Activated CD8-positive, alpha-beta memory T cell treated with anti-CD3 and anti-CD28 coated beads, Interleukin-2, amount 10 ng/mL, durations not matched to agents 7 days and 5 days (primary cell): ENCODE measurements around the gene GAK. TPM values are rescaled to one million over a fixed set of nuclear protein-coding genes. Genes with fewer than 3 reads are reported as not detected.

Experiments used
- ATAC-seq: fragments of 150-1000 bp; cut with Tn5 transposase; one replicate; pipeline ENCODE4 v1.10.0; 2021; ENCODE audit warnings: moderate library complexity
- CTCF ChIA-PET: fragments of 350-600 bp; sonication (Branson Sonifier 250); formaldehyde crosslinking; loops from one replicate; lab custom pipeline; 2021; ENCODE audit warnings: antibody characterized with exemption; lab: Charles Lee
- DNase-seq: peaks from one replicate; pipeline ENCODE4 v3.0.0-alpha.2; 2020
- H3K27ac Mint-ChIP-seq: one replicate; pipeline ENCODE4 v1.8.0; 2021; ENCODE audit warnings: mild to moderate bottlenecking, mixed read lengths
- H3K27me3 Mint-ChIP-seq: one replicate; pipeline ENCODE4 v1.8.0; 2021; ENCODE audit warnings: mixed read lengths
- H3K36me3 Mint-ChIP-seq: one replicate; pipeline ENCODE4 v1.8.0; 2021; ENCODE audit warnings: mild to moderate bottlenecking, mixed read lengths
- H3K4me1 Mint-ChIP-seq: one replicate; pipeline ENCODE4 v1.8.0; 2021; ENCODE audit warnings: mixed read lengths
- H3K4me3 Mint-ChIP-seq: one replicate; pipeline ENCODE4 v1.8.0; 2021; ENCODE audit warnings: mild to moderate bottlenecking, moderate library complexity, mixed read lengths
- H3K9me3 Mint-ChIP-seq: one replicate; pipeline ENCODE4 v1.8.0; 2022; ENCODE audit warnings: low read depth, mixed read lengths
- total RNA-seq, 2 experiments: library from RNA; stranded (reverse); gene quantifications; one replicate each; pipeline ENCODE4 v1.2.3, GENCODE V29; 2021

Gene GAK
- total RNA-seq, 2 experiments from 2014 or later: 152 to 176 TPM

GRCh38 chr4:884259-884658 is 47.9 kb downstream of the GAK start:
- DNase-seq: no peak
- peaks cover 26% of the 10 kb centered on the region for H3K36me3 Mint-ChIP-seq
- H3K9me3 Mint-ChIP-seq: peaks cover 9% of the 10 kb centered on the region
- no peak overlapping the region for H3K27ac Mint-ChIP-seq
- CTCF ChIA-PET: no interaction called here
- H3K27me3 Mint-ChIP-seq: no peaks in the 10 kb centered on the region
- H3K4me1 Mint-ChIP-seq: peaks cover 14% of the 10 kb centered on the region
- ATAC-seq: no peak
- H3K4me3 Mint-ChIP-seq: no peak overlapping the region

- H3K4me1 Mint-ChIP-seq: peaks cover 21% of the 10 kb centered on the region
- DNase-seq: no peak
- no peak for ATAC-seq
- H3K36me3 Mint-ChIP-seq: peaks cover 24% of the 10 kb centered on the region
- no peaks in the 10 kb centered on the region for H3K27me3 Mint-ChIP-seq
- CTCF ChIA-PET: interaction anchor here (1.5 kb wide), 1 partner anchor 9 kb away, joined by 3 read pairs; no protein-coding TSS in a partner anchor
- H3K9me3 Mint-ChIP-seq: peaks cover 9% of the 10 kb centered on the region
- H3K4me3 Mint-ChIP-seq: no peak overlapping the region
- H3K27ac Mint-ChIP-seq: no peak overlapping the region
These were observed 48.6 kb downstream of the GAK start for GRCh38 chr4:883377-884095.

GRCh38 chr4:882646-883045 is 49.5 kb downstream of the GAK start:
- CTCF ChIA-PET: interaction anchor here (1.5 kb wide), 1 partner anchor 10 kb away, joined by 3 read pairs; no protein-coding TSS in a partner anchor

GRCh38 chr4:881709-882108 is 50.4 kb downstream of the GAK start:
- Mint-ChIP-seq H3K27me3 (no peaks in the 10 kb centered on the region), H3K9me3 (no peaks in the 10 kb centered on the region), H3K27ac (no peak overlapping the region), H3K4me3 (no peak overlapping the region), H3K36me3 (peaks cover 14% of the 10 kb centered on the region), H3K4me1 (peaks cover 25% of the 10 kb centered on the region)
- DNase-seq (no peak), ATAC-seq (no peak)
- CTCF ChIA-PET: no interaction called here

More at GRCh38 chr4:882646-883045, 49.5 kb downstream of the GAK start:
- Mint-ChIP-seq H3K36me3 (peaks cover 19% of the 10 kb centered on the region), H3K27ac (no peak overlapping the region), H3K27me3 (no peaks in the 10 kb centered on the region), H3K4me3 (no peak overlapping the region), H3K9me3 (peaks cover 7% of the 10 kb centered on the region), H3K4me1 (peaks cover 25% of the 10 kb centered on the region)
- ATAC-seq (no peak), DNase-seq (no peak)

GRCh38 chr4:880684-881405 is 51.3 kb downstream of the GAK start:
- Mint-ChIP-seq H3K4me3 (no peak overlapping the region), H3K27ac (peak overlapping the region; percentile 93), H3K27me3 (no peaks in the 10 kb centered on the region), H3K36me3 (peaks cover 18% of the 10 kb centered on the region), H3K4me1 (peaks cover 25% of the 10 kb centered on the region), H3K9me3 (no peaks in the 10 kb centered on the region)
- no peak for ATAC-seq
- CTCF ChIA-PET: no interaction called here
- no peak for DNase-seq

GRCh38 chr4:879729-880077 is 52.4 kb downstream of the GAK start:
- peak; percentile 74 for DNase-seq
- Mint-ChIP-seq H3K27me3 (no peaks in the 10 kb centered on the region), H3K36me3 (peaks cover 23% of the 10 kb centered on the region), H3K4me1 (peaks cover 25% of the 10 kb centered on the region), H3K27ac (peak overlapping the region; percentile 93), H3K4me3 (peak overlapping the region; percentile 61), H3K9me3 (no peaks in the 10 kb centered on the region)
- peak; percentile 87 for ATAC-seq
- CTCF ChIA-PET: interaction anchor here (0.7 to 1.9 kb wide), 4 partner anchors 85 to 137 kb away, joined by 3 to 6 read pairs (median 4); no protein-coding TSS in a partner anchor

- H3K27me3 Mint-ChIP-seq: no peaks in the 10 kb centered on the region
- CTCF ChIA-PET: interaction anchor here (0.7 to 1.9 kb wide), 5 partner anchors 57 to 136 kb away, joined by 3 to 6 read pairs (median 3); no protein-coding TSS in a partner anchor
- peak; percentile 66 for DNase-seq
- peak; percentile 72 for ATAC-seq
- H3K9me3 Mint-ChIP-seq: no peaks in the 10 kb centered on the region
- H3K4me1 Mint-ChIP-seq: peaks cover 25% of the 10 kb centered on the region
- peaks cover 25% of the 10 kb centered on the region for H3K36me3 Mint-ChIP-seq
- peak overlapping the region; percentile 93 for H3K27ac Mint-ChIP-seq
- peak overlapping the region; percentile 61 for H3K4me3 Mint-ChIP-seq
These were observed 53.1 kb downstream of the GAK start for GRCh38 chr4:878796-879728.

- Mint-ChIP-seq H3K27ac (no peak overlapping the region), H3K9me3 (no peaks in the 10 kb centered on the region), H3K27me3 (no peaks in the 10 kb centered on the region), H3K4me1 (peaks cover 25% of the 10 kb centered on the region), H3K36me3 (peaks cover 31% of the 10 kb centered on the region), H3K4me3 (no peak overlapping the region)
- no peak for DNase-seq
- CTCF ChIA-PET: no interaction called here
- ATAC-seq: no peak
These were observed 54.6 kb downstream of the GAK start for GRCh38 chr4:877502-877901.

- H3K36me3 Mint-ChIP-seq: peaks cover 30% of the 10 kb centered on the region
- H3K27ac Mint-ChIP-seq: no peak overlapping the region
- CTCF ChIA-PET: no interaction called here
- H3K9me3 Mint-ChIP-seq: no peaks in the 10 kb centered on the region
- peaks cover 25% of the 10 kb centered on the region for H3K4me1 Mint-ChIP-seq
- H3K4me3 Mint-ChIP-seq: no peak overlapping the region
- no peaks in the 10 kb centered on the region for H3K27me3 Mint-ChIP-seq
- DNase-seq: no peak
- ATAC-seq: no peak
These were observed 55.3 kb downstream of the GAK start for GRCh38 chr4:876780-877179.

GRCh38 chr4:875818-876423 is 56.2 kb downstream of the GAK start:
- H3K27me3 Mint-ChIP-seq: no peaks in the 10 kb centered on the region
- peaks cover 34% of the 10 kb centered on the region for H3K36me3 Mint-ChIP-seq
- H3K9me3 Mint-ChIP-seq: no peaks in the 10 kb centered on the region
- DNase-seq (no peak), ATAC-seq (no peak)
- H3K27ac Mint-ChIP-seq: no peak overlapping the region
- CTCF ChIA-PET: no interaction called here
- H3K4me3 Mint-ChIP-seq: no peak overlapping the region
- H3K4me1 Mint-ChIP-seq: peaks cover 25% of the 10 kb centered on the region

GRCh38 chr4:874971-875817 is 56.9 kb downstream of the GAK start:
- Mint-ChIP-seq H3K4me3 (no peak overlapping the region), H3K27ac (no peak overlapping the region), H3K4me1 (peaks cover 20% of the 10 kb centered on the region), H3K27me3 (no peaks in the 10 kb centered on the region), H3K36me3 (peaks cover 40% of the 10 kb centered on the region), H3K9me3 (no peaks in the 10 kb centered on the region)
- DNase-seq: no peak
- ATAC-seq: no peak
- CTCF ChIA-PET: no interaction called here

GRCh38 chr4:874056-874455 is 58.1 kb downstream of the GAK start:
- peaks cover 3% of the 10 kb centered on the region for H3K9me3 Mint-ChIP-seq
- ATAC-seq (no peak), DNase-seq (no peak)
- H3K36me3 Mint-ChIP-seq: peaks cover 47% of the 10 kb centered on the region
- peaks cover 9% of the 10 kb centered on the region for H3K4me1 Mint-ChIP-seq
- no peaks in the 10 kb centered on the region for H3K27me3 Mint-ChIP-seq
- CTCF ChIA-PET: no interaction called here
- no peak overlapping the region for H3K27ac Mint-ChIP-seq
- H3K4me3 Mint-ChIP-seq: no peak overlapping the region
